GM13977 (cell line): Measurements from ENCODE around the gene CFAP92.

ENCODE experiments used
- DNase-seq: peaks from one replicate; pipeline ENCODE4 v3.0.0; 2012; ENCODE audit warnings: low spot score
- CTCF ChIP-seq: IDR thresholded peaks from 2 replicates; pipeline ENCODE4 v1.5.1; 2012; ENCODE audit warnings: mild to moderate bottlenecking, control low read depth; ENCODE audit not compliant: insufficient read depth; ENCODE audit errors: extremely low read depth, missing control alignments
- in situ Hi-C: fragments of 300-500 bp; cut with MboI; formaldehyde crosslinking; loops from one replicate; pipeline ENCODE4 v1.12.0; 2022; ENCODE audit warnings: low sequenced_read_pairs, low pct_unique_long_range_greater_than_20kb, mixed read lengths, inconsistent platforms; ENCODE audit not compliant: unreplicated experiment

The CFAP92 gene

GRCh38 chr3:129032716-129033115 lies 38.8 kb upstream of the CFAP92 start:
- DNase-seq, result no peak
- in situ Hi-C loops, result no loop called here
- no peak for TF ChIP-seq CTCF

GRCh38 chr3:129031476-129032215 lies 37.8 kb upstream of the CFAP92 start:
- in situ Hi-C loops, result no loop called here
- no peak for TF ChIP-seq CTCF
- no peak for DNase-seq

- TF ChIP-seq CTCF, result no peak
- no peak for DNase-seq
- in situ Hi-C loops, result no loop called here
Observed at GRCh38 chr3:129030611-129031010, 36.7 kb upstream of the CFAP92 start.

GRCh38 chr3:129028866-129029265 lies 35.0 kb upstream of the CFAP92 start:
- DNase-seq, result no peak
- in situ Hi-C loops, result no loop called here
- no peak for TF ChIP-seq CTCF

GRCh38 chr3:129027544-129027880 lies 33.6 kb upstream of the CFAP92 start:
- no peak for TF ChIP-seq CTCF
- in situ Hi-C loops, result no loop called here

GRCh38 chr3:129026728-129027543 lies 33.1 kb upstream of the CFAP92 start:
- DNase-seq, result peak; percentile 98
- peak; percentile 76 for TF ChIP-seq CTCF
- in situ Hi-C loops, result no loop called here

More at GRCh38 chr3:129027544-129027880, 33.6 kb upstream of the CFAP92 start:
- no peak for DNase-seq
